ENCODE measurements around the gene RHOU.
A peak's percentile ranks its signal among the peaks of the same experiment; 100 is the strongest.

RHOU gene

GRCh38 chr1:228723921-228724320 is 11.4 kb upstream of the RHOU start:
- Mint-ChIP-seq H3K4me1 (no peaks in the 10 kb centered on the region), H3K27ac (no peak overlapping the region), H3K36me3 (ENCODE audit: low read depth) (no peaks in the 10 kb centered on the region), H3K9me3 (no peaks in the 10 kb centered on the region), H3K4me3 (no peak overlapping the region), H3K27me3 (peaks cover 6% of the 10 kb centered on the region)
- no peak for DNase-seq
- no peak for ATAC-seq

GRCh38 chr1:228725178-228725577 is 10.1 kb upstream of the RHOU start:
- DNase-seq: no peak
- H3K36me3 Mint-ChIP-seq (ENCODE audit: low read depth): no peaks in the 10 kb centered on the region
- H3K9me3 Mint-ChIP-seq: no peaks in the 10 kb centered on the region
- H3K4me1 Mint-ChIP-seq: no peaks in the 10 kb centered on the region
- no peak for ATAC-seq
- H3K27ac Mint-ChIP-seq: no peak overlapping the region
- no peak overlapping the region for H3K4me3 Mint-ChIP-seq
- peaks cover 10% of the 10 kb centered on the region for H3K27me3 Mint-ChIP-seq

GRCh38 chr1:228727681-228728171 is 7.6 kb upstream of the RHOU start:
- Mint-ChIP-seq H3K27me3 (peaks cover 21% of the 10 kb centered on the region), H3K36me3 (ENCODE audit: low read depth) (no peaks in the 10 kb centered on the region), H3K4me1 (no peaks in the 10 kb centered on the region), H3K9me3 (no peaks in the 10 kb centered on the region), H3K4me3 (no peak overlapping the region), H3K27ac (no peak overlapping the region)
- no peak for ATAC-seq
- DNase-seq: no peak

GRCh38 chr1:228732426-228732825 is 2.9 kb upstream of the RHOU start:
- Mint-ChIP-seq H3K27me3 (peaks cover 41% of the 10 kb centered on the region), H3K4me1 (peaks cover 7% of the 10 kb centered on the region), H3K27ac (no peak overlapping the region), H3K36me3 (ENCODE audit: low read depth) (no peaks in the 10 kb centered on the region), H3K9me3 (no peaks in the 10 kb centered on the region), H3K4me3 (no peak overlapping the region)
- DNase-seq (no peak), ATAC-seq (no peak)

GRCh38 chr1:228733576-228733975 is 1.7 kb upstream of the RHOU start:
- H3K4me3 Mint-ChIP-seq: no peak overlapping the region
- ATAC-seq: no peak
- no peak for DNase-seq
- H3K27ac Mint-ChIP-seq: no peak overlapping the region
- H3K36me3 Mint-ChIP-seq (ENCODE audit: low read depth): no peaks in the 10 kb centered on the region
- H3K27me3 Mint-ChIP-seq: peaks cover 38% of the 10 kb centered on the region
- no peaks in the 10 kb centered on the region for H3K9me3 Mint-ChIP-seq
- H3K4me1 Mint-ChIP-seq: peaks cover 7% of the 10 kb centered on the region

GRCh38 chr1:228735871-228736586 is 750 bp downstream of the RHOU start:
- H3K27ac Mint-ChIP-seq: no peak overlapping the region
- ATAC-seq: no peak

GRCh38 chr1:228736844-228737445 is 1.7 kb downstream of the RHOU start:
- Mint-ChIP-seq H3K27me3 (peaks cover 26% of the 10 kb centered on the region), H3K9me3 (no peaks in the 10 kb centered on the region), H3K36me3 (ENCODE audit: low read depth) (no peaks in the 10 kb centered on the region), H3K27ac (no peak overlapping the region), H3K4me3 (peak overlapping the region; percentile 24), H3K4me1 (peaks cover 7% of the 10 kb centered on the region)
- DNase-seq: no peak
- ATAC-seq: no peak

More at GRCh38 chr1:228735871-228736586, 750 bp downstream of the RHOU start:
- peak; percentile 7 for DNase-seq
- Mint-ChIP-seq H3K9me3 (no peaks in the 10 kb centered on the region), H3K4me3 (peak overlapping the region; percentile 76), H3K27me3 (peaks cover 31% of the 10 kb centered on the region), H3K36me3 (ENCODE audit: low read depth) (no peaks in the 10 kb centered on the region), H3K4me1 (peaks cover 7% of the 10 kb centered on the region)

- H3K4me1 Mint-ChIP-seq: peaks cover 7% of the 10 kb centered on the region
- H3K27ac Mint-ChIP-seq: no peak overlapping the region
- H3K9me3 Mint-ChIP-seq: no peaks in the 10 kb centered on the region
- ATAC-seq (no peak), DNase-seq (no peak)
- H3K36me3 Mint-ChIP-seq (ENCODE audit: low read depth): no peaks in the 10 kb centered on the region
- peaks cover 23% of the 10 kb centered on the region for H3K27me3 Mint-ChIP-seq
- H3K4me3 Mint-ChIP-seq: no peak overlapping the region
Observed at GRCh38 chr1:228737601-228738041, 2.3 kb downstream of the RHOU start.

GRCh38 chr1:228739826-228740225 is 4.5 kb downstream of the RHOU start:
- H3K4me1 Mint-ChIP-seq: peaks cover 3% of the 10 kb centered on the region
- no peak overlapping the region for H3K27ac Mint-ChIP-seq
- H3K9me3 Mint-ChIP-seq: no peaks in the 10 kb centered on the region
- ATAC-seq (no peak), DNase-seq (no peak)
- H3K4me3 Mint-ChIP-seq: no peak overlapping the region
- H3K27me3 Mint-ChIP-seq: peaks cover 5% of the 10 kb centered on the region
- no peaks in the 10 kb centered on the region for H3K36me3 Mint-ChIP-seq (ENCODE audit: low read depth)

GRCh38 chr1:228740543-228741317 is 5.5 kb downstream of the RHOU start:
- Mint-ChIP-seq H3K4me3 (no peak overlapping the region), H3K27me3 (peaks cover 5% of the 10 kb centered on the region), H3K4me1 (peaks cover 2% of the 10 kb centered on the region), H3K36me3 (ENCODE audit: low read depth) (no peaks in the 10 kb centered on the region), H3K27ac (no peak overlapping the region), H3K9me3 (no peaks in the 10 kb centered on the region)
- DNase-seq: no peak
- no peak for ATAC-seq

- H3K36me3 Mint-ChIP-seq (ENCODE audit: low read depth): no peaks in the 10 kb centered on the region
- no peaks in the 10 kb centered on the region for H3K27me3 Mint-ChIP-seq
- no peaks in the 10 kb centered on the region for H3K4me1 Mint-ChIP-seq
- no peak for DNase-seq
- H3K9me3 Mint-ChIP-seq: no peaks in the 10 kb centered on the region
- H3K27ac Mint-ChIP-seq: no peak overlapping the region
- H3K4me3 Mint-ChIP-seq: no peak overlapping the region
- no peak for ATAC-seq
Observed at GRCh38 chr1:228742281-228742860, 7.1 kb downstream of the RHOU start.

- Mint-ChIP-seq H3K36me3 (ENCODE audit: low read depth) (no peaks in the 10 kb centered on the region), H3K9me3 (no peaks in the 10 kb centered on the region), H3K27me3 (no peaks in the 10 kb centered on the region), H3K27ac (no peak overlapping the region), H3K4me1 (peaks cover 2% of the 10 kb centered on the region), H3K4me3 (no peak overlapping the region)
- ATAC-seq (no peak), DNase-seq (no peak)
Observed at GRCh38 chr1:228743405-228743804, 8.1 kb downstream of the RHOU start.

- ATAC-seq (no peak), DNase-seq (no peak)
- no peaks in the 10 kb centered on the region for H3K27me3 Mint-ChIP-seq
- H3K27ac Mint-ChIP-seq: no peak overlapping the region
- no peak overlapping the region for H3K4me3 Mint-ChIP-seq
- no peaks in the 10 kb centered on the region for H3K36me3 Mint-ChIP-seq (ENCODE audit: low read depth)
- no peaks in the 10 kb centered on the region for H3K9me3 Mint-ChIP-seq
- H3K4me1 Mint-ChIP-seq: peaks cover 2% of the 10 kb centered on the region
Observed at GRCh38 chr1:228744356-228744755, 9.1 kb downstream of the RHOU start.

GRCh38 chr1:228744918-228745317 is 9.6 kb downstream of the RHOU start:
- DNase-seq (no peak), ATAC-seq (no peak)
- Mint-ChIP-seq H3K36me3 (ENCODE audit: low read depth) (no peaks in the 10 kb centered on the region), H3K9me3 (no peaks in the 10 kb centered on the region), H3K4me3 (no peak overlapping the region), H3K27ac (no peak overlapping the region), H3K27me3 (peaks cover 2% of the 10 kb centered on the region), H3K4me1 (peaks cover 2% of the 10 kb centered on the region)

Data from activated naive CD8-positive, alpha-beta T cell treated with anti-CD3 and anti-CD28 coated beads, Interleukin-2, amount 50 U/mL, for 24 hours (primary cell).